Thoracic aorta (tissue), 2 donors: Measurements from ENCODE around the gene RAPSN. TPM values are rescaled to one million over a fixed set of nuclear protein-coding genes. Genes with fewer than 3 reads are reported as not detected.

Experiments
- ATAC-seq: fragments of 150-250 bp; one replicate; pipeline ENCODE4 v1.8.0; 2017; ENCODE audit warnings: low read depth; ENCODE audit not compliant: insufficient number of reproducible peaks, low FRiP score
- DNase-seq: peaks from one replicate; pipeline ENCODE4 v3.0.0-alpha.2; 2020; ENCODE audit warnings: low spot score
- H3K27ac ChIP-seq, 2 donors: fragments of 200-600 bp; sonication (generic); 1 replicate in 1 of 2; 2 replicates in 1 of 2; pipeline ENCODE4 v1.5.1; 2016; ENCODE audit warnings: mild to moderate bottlenecking in 2 of 2, moderate library complexity in 2 of 2
- H3K27me3 ChIP-seq: fragments of 200-600 bp; sonication (generic); replicated peaks from 2 replicates; pipeline ENCODE4 v1.6.0; 2016; ENCODE audit warnings: mild to moderate bottlenecking; ENCODE audit not compliant: insufficient read depth
- H3K36me3 ChIP-seq: fragments of 200-600 bp; sonication (generic); one replicate; pipeline ENCODE4 v1.5.1; 2016
- H3K4me1 ChIP-seq, 2 donors: fragments of 200-600 bp; sonication (generic); 1 replicate in 1 of 2; 2 replicates in 1 of 2; pipeline versions ENCODE4 v1.5.1 to v1.6.0; 2016; ENCODE audit warnings: low read depth in 2 of 2, mild to moderate bottlenecking in 1 of 2; ENCODE audit not compliant: control insufficient read depth in 1 of 2
- H3K4me3 ChIP-seq: fragments of 200-600 bp; sonication (generic); 2 replicates; pipeline ENCODE4 v1.5.1; 2016; ENCODE audit warnings: mild to moderate bottlenecking
- H3K9me3 ChIP-seq: fragments of 200-600 bp; sonication (generic); 2 replicates; pipeline ENCODE4 v1.5.1; 2016
- CTCF ChIP-seq: fragments of 200-600 bp; sonication (generic); IDR thresholded peaks from one replicate; pipeline ENCODE4 v1.5.1; 2019; ENCODE audit warnings: antibody characterized with exemption
- total RNA-seq, 2 donors: library from RNA; depleted of rRNA; stranded (reverse); fragments of >200 nt; gene quantifications; one replicate each; pipeline versions ENCODE4 v1.1.0 to v1.2.3, GENCODE V29; 2016

Gene RAPSN
- total RNA-seq, 2 donors from 2014 or later, result 0.41 TPM; not detected in 1

GRCh38 chr11:47411884-47412746 is 36.8 kb downstream of the RAPSN start:
- H3K4me3 ChIP-seq, result no peak overlapping the region
- ATAC-seq (no peak), DNase-seq (no peak)
- H3K4me1 ChIP-seq, result peaks cover 37 to 68% of the 10 kb centered on the region in 2 donors
- peak; percentile 67 for TF ChIP-seq CTCF
- peaks cover 30% of the 10 kb centered on the region for H3K36me3 ChIP-seq
- no peaks in the 10 kb centered on the region for H3K9me3 ChIP-seq
- no peak overlapping the region for H3K27ac ChIP-seq
- no peaks in the 10 kb centered on the region for H3K27me3 ChIP-seq

GRCh38 chr11:47410370-47411264 is 38.3 kb downstream of the RAPSN start:
- no peak for DNase-seq
- Histone ChIP-seq H3K36me3 (peaks cover 28% of the 10 kb centered on the region), H3K27me3 (no peaks in the 10 kb centered on the region), H3K9me3 (no peaks in the 10 kb centered on the region), H3K4me3 (peak overlapping the region; percentile 80), H3K27ac (peak overlapping the region; percentile 91 to 96), H3K4me1 (peaks cover 36 to 60% of the 10 kb centered on the region in 2 donors)
- no peak for ATAC-seq
- TF ChIP-seq CTCF, result no peak

GRCh38 chr11:47409440-47410369 is 39.2 kb downstream of the RAPSN start:
- no peak for TF ChIP-seq CTCF
- no peaks in the 10 kb centered on the region for H3K9me3 ChIP-seq
- H3K4me3 ChIP-seq, result peak overlapping the region; percentile 80
- ATAC-seq (no peak), DNase-seq (no peak)
- peak overlapping the region; percentile 91 to 96 for H3K27ac ChIP-seq
- no peaks in the 10 kb centered on the region for H3K27me3 ChIP-seq
- H3K4me1 ChIP-seq, result peaks cover 27 to 51% of the 10 kb centered on the region in 2 donors
- peaks cover 25% of the 10 kb centered on the region for H3K36me3 ChIP-seq

GRCh38 chr11:47408598-47409439 is 40.1 kb downstream of the RAPSN start:
- Histone ChIP-seq H3K4me1 (peaks cover 25 to 44% of the 10 kb centered on the region in 2 donors), H3K27me3 (no peaks in the 10 kb centered on the region), H3K36me3 (peaks cover 16% of the 10 kb centered on the region), H3K9me3 (no peaks in the 10 kb centered on the region), H3K27ac (peak overlapping the region; percentile 91 to 96), H3K4me3 (peak overlapping the region; percentile 80)
- ATAC-seq (peak; percentile 4), DNase-seq (no peak)
- TF ChIP-seq CTCF, result no peak
